ENCODE results near the gene FRMD4A. TPM values are rescaled to one million over a fixed set of nuclear protein-coding genes. Genes with fewer than 3 reads are reported as not detected.

FRMD4A gene
- total RNA-seq, 1 donor from 2014 or later, result 20.2 TPM

DNA sequence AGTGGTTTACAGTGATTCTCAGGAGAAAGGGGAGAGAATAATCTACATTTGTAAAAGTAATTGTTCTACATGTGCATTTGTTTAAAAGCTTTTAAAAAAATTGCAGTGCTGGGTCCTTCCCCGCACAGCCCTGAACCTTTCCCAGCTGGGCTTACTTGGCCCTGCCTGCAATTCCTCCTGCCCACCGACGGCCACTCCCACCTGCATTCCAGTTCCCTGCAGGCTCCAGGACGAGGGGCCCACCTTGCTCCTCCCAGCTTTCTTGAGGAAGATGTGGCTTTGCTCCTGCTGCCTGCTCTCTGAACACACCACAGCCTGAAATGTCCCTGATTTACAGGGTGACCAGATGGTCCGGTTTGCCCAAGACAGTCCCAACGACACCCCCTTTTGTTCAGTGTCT, 521.3 kb downstream of the FRMD4A start:
- H3K4me1 Mint-ChIP-seq, result peaks cover 14% of the 10 kb centered on the region
- peak; percentile 72 for DNase-seq (ENCODE audit: low spot score)
- no peak overlapping the region for H3K4me3 Mint-ChIP-seq
- no peak overlapping the region for H3K9ac ChIP-seq
- TF ChIP-seq EZH2phosphoT487 (IDR thresholded peaks at IDR 0.05) (no peak), EZH2 (IDR thresholded peaks at IDR 0.05) (no peak)
- TF ChIP-seq, protein P1, sequence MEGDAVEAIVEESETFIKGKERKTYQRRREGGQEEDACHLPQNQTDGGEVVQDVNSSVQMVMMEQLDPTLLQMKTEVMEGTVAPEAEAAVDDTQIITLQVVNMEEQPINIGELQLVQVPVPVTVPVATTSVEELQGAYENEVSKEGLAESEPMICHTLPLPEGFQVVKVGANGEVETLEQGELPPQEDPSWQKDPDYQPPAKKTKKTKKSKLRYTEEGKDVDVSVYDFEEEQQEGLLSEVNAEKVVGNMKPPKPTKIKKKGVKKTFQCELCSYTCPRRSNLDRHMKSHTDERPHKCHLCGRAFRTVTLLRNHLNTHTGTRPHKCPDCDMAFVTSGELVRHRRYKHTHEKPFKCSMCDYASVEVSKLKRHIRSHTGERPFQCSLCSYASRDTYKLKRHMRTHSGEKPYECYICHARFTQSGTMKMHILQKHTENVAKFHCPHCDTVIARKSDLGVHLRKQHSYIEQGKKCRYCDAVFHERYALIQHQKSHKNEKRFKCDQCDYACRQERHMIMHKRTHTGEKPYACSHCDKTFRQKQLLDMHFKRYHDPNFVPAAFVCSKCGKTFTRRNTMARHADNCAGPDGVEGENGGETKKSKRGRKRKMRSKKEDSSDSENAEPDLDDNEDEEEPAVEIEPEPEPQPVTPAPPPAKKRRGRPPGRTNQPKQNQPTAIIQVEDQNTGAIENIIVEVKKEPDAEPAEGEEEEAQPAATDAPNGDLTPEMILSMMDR (IDR thresholded peaks at IDR 0.05), result no peak
- H3K4me1 ChIP-seq, result peaks cover 17% of the 10 kb centered on the region
- H4K20me1 ChIP-seq (ENCODE audit: low read depth), result peaks cover 15% of the 10 kb centered on the region
- H3K4me3 ChIP-seq, result no peak overlapping the region
- H3K79me2 ChIP-seq (ENCODE audit: low read depth), result no peaks in the 10 kb centered on the region
- peaks cover 11% of the 10 kb centered on the region for H3K36me3 Mint-ChIP-seq
- no peaks in the 10 kb centered on the region for H3K36me3 ChIP-seq
- peaks cover 9% of the 10 kb centered on the region for H3F3A ChIP-seq (ENCODE audit: low read depth)
- H3K27ac ChIP-seq, result no peak overlapping the region
- no peak overlapping the region for H2AFZ ChIP-seq (replicated peaks)
- H3K27ac Mint-ChIP-seq, result peak overlapping the region; percentile 23
- H3K9me3 ChIP-seq (ENCODE audit: low read depth), result no peaks in the 10 kb centered on the region
- H3K4me2 ChIP-seq, result peak overlapping the region; percentile 56
- H3K27me3 ChIP-seq, result no peaks in the 10 kb centered on the region
- no peaks in the 10 kb centered on the region for H3K9me3 Mint-ChIP-seq
- no peaks in the 10 kb centered on the region for H3K27me3 Mint-ChIP-seq (ENCODE audit: insufficient read depth, low read depth)

DNA sequence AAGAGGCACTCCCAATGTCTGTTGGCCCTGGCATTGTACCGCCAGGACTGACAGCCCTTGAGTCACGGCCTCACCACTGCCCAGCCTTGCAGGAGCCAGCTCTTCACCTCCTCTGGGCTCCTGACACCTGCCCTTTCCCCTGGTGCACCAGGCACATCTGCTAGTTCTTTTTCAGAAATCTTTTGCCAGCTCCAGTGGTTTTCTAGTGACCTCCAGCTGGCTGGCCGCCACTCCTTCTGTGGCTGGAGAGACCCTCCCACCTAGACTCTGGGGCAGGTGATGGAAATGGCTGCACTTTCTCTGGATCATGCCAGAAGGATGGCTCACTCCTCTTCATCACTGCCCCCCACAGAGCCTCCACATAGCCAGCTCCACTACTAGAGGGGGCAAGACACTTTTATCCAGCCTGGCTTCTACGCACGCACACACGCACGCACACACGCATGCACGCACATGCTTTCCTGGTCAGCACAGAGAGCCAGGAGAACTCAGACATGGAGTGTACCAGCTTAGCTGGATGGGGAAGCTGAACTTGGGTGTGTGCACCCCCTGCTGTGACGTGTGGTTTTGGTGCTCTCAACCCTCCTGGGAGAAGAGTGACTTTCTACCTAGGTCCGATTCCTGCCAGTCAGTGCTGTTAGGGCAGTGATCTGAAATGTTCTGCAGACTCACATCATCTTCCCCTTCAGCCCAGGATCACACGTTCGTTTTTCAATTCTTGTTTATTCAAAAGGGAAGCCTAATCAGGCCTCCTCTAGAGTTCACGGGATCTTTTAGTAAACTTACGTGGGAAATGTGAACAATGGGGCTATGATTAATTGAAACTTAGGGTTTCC, 522.0 kb downstream of the FRMD4A start:
- peak overlapping the region; percentile 23 for H3K27ac Mint-ChIP-seq
- H3K36me3 ChIP-seq, result no peaks in the 10 kb centered on the region
- H3K27me3 ChIP-seq, result no peaks in the 10 kb centered on the region
- no peak overlapping the region for H3K4me3 Mint-ChIP-seq
- peaks cover 15% of the 10 kb centered on the region for H4K20me1 ChIP-seq (ENCODE audit: low read depth)
- H3K79me2 ChIP-seq (ENCODE audit: low read depth), result no peaks in the 10 kb centered on the region
- H3K9me3 Mint-ChIP-seq, result no peaks in the 10 kb centered on the region
- H3K4me1 ChIP-seq, result peaks cover 17% of the 10 kb centered on the region
- H3K27ac ChIP-seq, result peak overlapping the region; percentile 41
- H3K9ac ChIP-seq, result no peak overlapping the region
- H3K36me3 Mint-ChIP-seq, result peaks cover 9% of the 10 kb centered on the region
- peak overlapping the region; percentile 56 for H3K4me2 ChIP-seq
- TF ChIP-seq, protein P1 (IDR thresholded peaks at IDR 0.05), result no peak
- TF ChIP-seq EZH2phosphoT487 (IDR thresholded peaks at IDR 0.05) (no peak), EZH2 (IDR thresholded peaks at IDR 0.05) (no peak)
- H3K4me1 Mint-ChIP-seq, result peaks cover 14% of the 10 kb centered on the region
- no peaks in the 10 kb centered on the region for H3K9me3 ChIP-seq (ENCODE audit: low read depth)
- H3F3A ChIP-seq (ENCODE audit: low read depth), result peaks cover 9% of the 10 kb centered on the region
- no peaks in the 10 kb centered on the region for H3K27me3 Mint-ChIP-seq (ENCODE audit: insufficient read depth, low read depth)
- H3K4me3 ChIP-seq, result no peak overlapping the region
- H2AFZ ChIP-seq (replicated peaks), result no peak overlapping the region
- no peak for DNase-seq (ENCODE audit: low spot score)

DNA sequence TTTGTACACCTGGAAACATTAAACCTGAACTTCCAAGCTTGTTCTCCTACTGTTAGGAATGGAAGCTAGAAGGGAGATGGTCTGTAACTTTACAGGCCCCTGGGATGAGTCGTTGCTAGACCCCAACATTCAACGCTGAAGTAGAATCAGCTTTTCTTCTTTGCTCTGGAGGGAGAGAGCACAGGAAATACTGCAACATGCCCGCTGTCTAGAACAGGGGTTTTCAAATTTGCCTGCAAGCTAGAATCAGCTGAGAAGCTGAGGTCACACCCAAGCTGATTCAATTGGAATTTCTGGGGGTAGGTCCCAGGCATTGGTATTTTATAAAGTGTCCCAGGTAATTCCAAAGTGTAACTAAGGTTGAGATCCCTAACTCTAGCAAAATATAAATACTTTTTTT, 524.3 kb downstream of the FRMD4A start:
- H3K27ac Mint-ChIP-seq, result no peak overlapping the region
- Histone ChIP-seq H3K4me3 (no peak overlapping the region), H3K27ac (no peak overlapping the region), H3K4me2 (no peak overlapping the region), H3K9me3 (ENCODE audit: low read depth) (no peaks in the 10 kb centered on the region), H3K79me2 (ENCODE audit: low read depth) (no peaks in the 10 kb centered on the region), H2AFZ (replicated peaks) (no peak overlapping the region), H3K27me3 (no peaks in the 10 kb centered on the region), H3K9ac (no peak overlapping the region), H3K4me1 (peaks cover 17% of the 10 kb centered on the region), H3K36me3 (no peaks in the 10 kb centered on the region), H4K20me1 (ENCODE audit: low read depth) (peaks cover 15% of the 10 kb centered on the region), H3F3A (ENCODE audit: low read depth) (peaks cover 9% of the 10 kb centered on the region)
- DNase-seq (ENCODE audit: low spot score), result no peak
- peaks cover 17% of the 10 kb centered on the region for H3K4me1 Mint-ChIP-seq
- H3K9me3 Mint-ChIP-seq, result no peaks in the 10 kb centered on the region
- no peak overlapping the region for H3K4me3 Mint-ChIP-seq
- TF ChIP-seq, protein P1 (IDR thresholded peaks at IDR 0.05), result no peak
- TF ChIP-seq EZH2 (IDR thresholded peaks at IDR 0.05), result no peak
- no peak for TF ChIP-seq EZH2phosphoT487 (IDR thresholded peaks at IDR 0.05)
- peaks cover 2% of the 10 kb centered on the region for H3K27me3 Mint-ChIP-seq (ENCODE audit: insufficient read depth, low read depth)
- H3K36me3 Mint-ChIP-seq, result peaks cover 10% of the 10 kb centered on the region

Measured in neural progenitor cell (in vitro differentiated cells).